H9 (cell line): ENCODE measurements around the gene LSM2. TPM values are rescaled to one million over a fixed set of nuclear protein-coding genes. Genes with fewer than 3 reads are reported as not detected.

Experiments used
- DNase-seq: peaks from one replicate; pipeline ENCODE4 v3.0.0-alpha.2; 2017
- H2AFZ ChIP-seq: one replicate; pipeline ENCODE4 v1.6.1; 2013; ENCODE audit warnings: mild to moderate bottlenecking, low read length, control low read depth, moderate library complexity
- H2AK5ac ChIP-seq: 2 replicates; pipeline ENCODE4 v1.6.1; 2013; ENCODE audit warnings: low read length, control low read depth, mixed read lengths; ENCODE audit not compliant: insufficient read length
- H2BK120ac ChIP-seq: one replicate; pipeline ENCODE4 v1.6.1; 2013; ENCODE audit warnings: low read depth, mild to moderate bottlenecking, low read length, control low read depth, inconsistent platforms; ENCODE audit not compliant: poor library complexity, severe bottlenecking
- H2BK12ac ChIP-seq: 2 replicates; pipeline ENCODE4 v1.6.1; 2013; ENCODE audit warnings: low read length, control low read depth, mixed read lengths, low read depth; ENCODE audit not compliant: insufficient read length
- H2BK15ac ChIP-seq: 2 replicates; pipeline ENCODE4 v1.6.1; 2013; ENCODE audit warnings: low read depth, low read length, control low read depth
- H2BK20ac ChIP-seq: one replicate; pipeline ENCODE4 v1.6.1; 2013; ENCODE audit warnings: low read depth, mild to moderate bottlenecking, low read length, control low read depth, inconsistent platforms; ENCODE audit not compliant: poor library complexity, severe bottlenecking
- H2BK5ac ChIP-seq: 2 replicates; pipeline ENCODE4 v1.6.1; 2013; ENCODE audit warnings: low read length, control low read depth, mixed read lengths; ENCODE audit not compliant: insufficient read length
- H3K14ac ChIP-seq: 2 replicates; pipeline ENCODE4 v1.6.1; 2013; ENCODE audit warnings: low read length, control low read depth; ENCODE audit not compliant: insufficient read depth
- H3K18ac ChIP-seq: 2 replicates; pipeline ENCODE4 v1.6.1; 2013; ENCODE audit warnings: low read depth, mild to moderate bottlenecking, mixed read lengths, low read length, control low read depth; ENCODE audit not compliant: insufficient read length
- H3K23ac ChIP-seq: 2 replicates; pipeline ENCODE4 v1.6.1; 2013; ENCODE audit warnings: low read length, control low read depth, mixed read lengths, low read depth; ENCODE audit not compliant: insufficient read length
- H3K23me2 ChIP-seq: 2 replicates; pipeline ENCODE4 v1.6.1; 2013; ENCODE audit warnings: low read depth, mild to moderate bottlenecking, mixed read lengths, low read length, control low read depth; ENCODE audit not compliant: insufficient read length, poor library complexity, severe bottlenecking
- H3K27ac ChIP-seq: 2 replicates; pipeline ENCODE4 v1.5.1; 2013; ENCODE audit warnings: low read length, control low read depth, mixed read lengths, low read depth; ENCODE audit not compliant: insufficient read length
- H3K27me3 ChIP-seq: 2 replicates; pipeline ENCODE4 v1.6.1; 2013; ENCODE audit warnings: low read length, control low read depth, inconsistent platforms; ENCODE audit not compliant: insufficient read depth
- H3K4ac ChIP-seq: 2 replicates; pipeline ENCODE4 v1.6.1; 2013; ENCODE audit warnings: low read depth, mild to moderate bottlenecking, control low read depth, inconsistent platforms, low read length, moderate library complexity
- H3K4me1 ChIP-seq: 2 replicates; pipeline ENCODE4 v1.6.1; 2013; ENCODE audit warnings: low read length, control low read depth, inconsistent platforms; ENCODE audit not compliant: insufficient read depth
- H3K4me2 ChIP-seq: 2 replicates; pipeline ENCODE4 v1.6.1; 2013; ENCODE audit warnings: low read length, control low read depth, mixed read lengths; ENCODE audit not compliant: insufficient read length, insufficient read depth
- H3K56ac ChIP-seq: 2 replicates; pipeline ENCODE4 v1.6.1; 2013; ENCODE audit warnings: low read depth, mild to moderate bottlenecking, mixed read lengths, low read length, control low read depth; ENCODE audit not compliant: insufficient read length
- H3K79me1 ChIP-seq: 2 replicates; pipeline ENCODE4 v1.6.1; 2013; ENCODE audit warnings: low read depth, mild to moderate bottlenecking, moderate library complexity, low read length, control low read depth, inconsistent platforms; ENCODE audit not compliant: insufficient read depth, poor library complexity, severe bottlenecking
- H3K79me2 ChIP-seq: 2 replicates; pipeline ENCODE4 v1.6.1; 2013; ENCODE audit warnings: low read length, control low read depth, inconsistent platforms; ENCODE audit not compliant: insufficient read depth
- H3K9ac ChIP-seq: 2 replicates; pipeline ENCODE4 v1.6.1; 2013; ENCODE audit warnings: low read length, control low read depth, mixed read lengths; ENCODE audit not compliant: insufficient read length; ENCODE audit errors: extremely low read depth
- H3K9me3 ChIP-seq: one replicate; pipeline ENCODE4 v1.6.1; 2013; ENCODE audit warnings: low read depth, low read length, inconsistent platforms; ENCODE audit not compliant: control insufficient read depth
- H3T11ph ChIP-seq: one replicate; pipeline ENCODE4 v1.6.1; 2013; ENCODE audit warnings: mild to moderate bottlenecking, low read length, control low read depth, inconsistent platforms
- H4K20me1 ChIP-seq: one replicate; pipeline ENCODE4 v1.6.1; 2013; ENCODE audit not compliant: control insufficient read depth, insufficient read length, insufficient read depth
- H4K5ac ChIP-seq: 2 replicates; pipeline ENCODE4 v1.6.1; 2013; ENCODE audit warnings: low read depth, mild to moderate bottlenecking, mixed read lengths, low read length, control low read depth; ENCODE audit not compliant: insufficient read length
- H4K8ac ChIP-seq: replicated peaks from 2 replicates; pipeline ENCODE4 v1.6.1; 2013; ENCODE audit warnings: low read length, control low read depth, mixed read lengths, low read depth; ENCODE audit not compliant: insufficient read length
- H4K91ac ChIP-seq: 2 replicates; pipeline ENCODE4 v1.6.1; 2013; ENCODE audit warnings: low read depth, mild to moderate bottlenecking, moderate library complexity, mixed read lengths, low read length, control low read depth; ENCODE audit not compliant: insufficient read length
- H3K27ac Mint-ChIP-seq, 3 experiments: 2 replicates in 2 of 3; 3 replicates in 1 of 3; pipeline ENCODE4 v1.8.0; 2020 to 2021; ENCODE audit warnings: mixed read lengths in 3 of 3, mild to moderate bottlenecking in 1 of 3, moderate library complexity in 1 of 3
- H3K27me3 Mint-ChIP-seq: 2 replicates; pipeline ENCODE4 v1.8.0; 2021; ENCODE audit warnings: low read depth, mild to moderate bottlenecking, moderate library complexity, mixed read lengths
- H3K36me3 Mint-ChIP-seq, 3 experiments: 2 replicates in 2 of 3; 3 replicates in 1 of 3; pipeline ENCODE4 v1.8.0; 2020 to 2021; ENCODE audit warnings: low read depth in 3 of 3, mixed read lengths in 3 of 3; ENCODE audit not compliant: insufficient read depth in 1 of 3
- H3K4me1 Mint-ChIP-seq, 2 experiments: 2 replicates each; pipeline ENCODE4 v1.8.0; 2020; ENCODE audit warnings: mixed read lengths in 2 of 2
- H3K4me3 Mint-ChIP-seq, 2 experiments: 2 replicates in 1 of 2; 3 replicates in 1 of 2; pipeline ENCODE4 v1.8.0; 2020 to 2021; ENCODE audit warnings: mild to moderate bottlenecking in 2 of 2, mixed read lengths in 2 of 2, moderate library complexity in 1 of 2
- H3K9me3 Mint-ChIP-seq, 2 experiments: 2 replicates in 1 of 2; 3 replicates in 1 of 2; pipeline ENCODE4 v1.8.0; 2020; ENCODE audit warnings: mild to moderate bottlenecking in 2 of 2, mixed read lengths in 2 of 2, moderate library complexity in 1 of 2
- WGBS: extraction: QIAGEN DNeasy Blood & Tissue Kit; methylation state at CpG from one replicate; pipeline ENCODE4 v1.1.7; 2013; ENCODE audit warnings: missing lambda C conversion rate, low lambda C conversion rate, mixed read lengths; ENCODE audit not compliant: insufficient read length; ENCODE audit errors: extremely low coverage; 5-methylcytosine and 5-hydroxymethylcytosine counted together
- total RNA-seq: library from RNA; stranded (reverse); gene quantifications from 2 replicates; pipeline ENCODE4 v1.2.1, GENCODE V29; 2021
- TF ChIP-seq, protein P1 (sequence below): fragments of 200-600 bp; sonication (generic); conservative IDR thresholded peaks from 3 replicates; pipeline ENCODE4 v1.8.0; 2021; ENCODE audit warnings: antibody characterized with exemption, mild to moderate bottlenecking

LSM2 gene
- total RNA-seq, 1 experiment from 2014 or later = 123 TPM

DNA sequence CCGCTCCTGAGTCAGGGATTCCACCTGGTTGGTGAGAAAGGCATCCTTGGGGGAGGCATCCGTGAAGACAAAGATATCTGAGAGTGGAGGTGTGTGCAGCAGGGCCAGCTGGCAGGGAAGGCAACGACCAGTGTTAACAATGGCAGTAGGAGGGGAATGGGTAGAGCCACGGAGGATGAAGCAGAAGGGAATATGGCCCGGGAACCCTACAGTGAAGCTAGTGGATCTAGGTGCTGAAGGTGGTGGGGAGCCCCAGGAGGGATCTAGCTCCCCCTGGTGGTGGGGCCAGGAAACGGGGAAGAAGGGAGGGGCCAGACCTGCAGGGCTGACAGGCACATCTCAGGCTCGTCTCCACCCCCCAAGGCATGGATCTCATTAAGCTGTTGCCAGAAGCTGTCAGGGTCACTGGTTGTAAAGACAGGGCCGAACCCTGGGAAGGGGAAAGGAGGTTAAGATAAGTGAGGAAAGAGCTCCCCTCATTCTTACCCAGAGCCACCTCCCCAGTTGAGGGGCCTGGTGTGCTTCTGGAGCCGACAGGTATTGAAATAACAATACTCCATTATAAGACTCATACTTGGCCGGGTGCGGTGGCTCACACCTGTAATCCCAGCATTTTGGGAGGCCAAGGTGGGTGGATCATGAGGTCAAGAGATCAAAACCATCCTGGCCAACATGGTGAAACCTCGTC lies 36.9 kb downstream of the LSM2 start:
- no peak overlapping the region for H3K4ac ChIP-seq
- Mint-ChIP-seq H3K4me3 (no peak overlapping the region; a peak in 1 of 5 replicates), H3K27ac (peak overlapping the region in 1 of 3 experiments; percentile 25; a peak in 1 of 7 replicates), H3K36me3 (no peaks in the 10 kb centered on the region; a peak in 1 of 7 replicates), H3K9me3 (no peaks in the 10 kb centered on the region; a peak in 1 of 5 replicates), H3K27me3 (no peaks in the 10 kb centered on the region; the same call in 1 of the 2 replicates), H3K4me1 (peaks cover 10 to 12% of the 10 kb centered on the region in 2 experiments)
- no CpG with 5 or more reads among the region's 12 CpGs for WGBS
- H2BK15ac ChIP-seq = no peak overlapping the region
- H3K27ac ChIP-seq = no peak overlapping the region
- no peak overlapping the region for H4K91ac ChIP-seq
- H2BK20ac ChIP-seq = no peak overlapping the region
- H2BK12ac ChIP-seq = no peak overlapping the region
- H3K56ac ChIP-seq = no peak overlapping the region
- H3K79me1 ChIP-seq = no peaks in the 10 kb centered on the region
- H3K4me2 ChIP-seq = no peak overlapping the region
- no peaks in the 10 kb centered on the region for H3K27me3 ChIP-seq
- no peak overlapping the region for H3K14ac ChIP-seq
- H2BK120ac ChIP-seq = no peak overlapping the region
- no peaks in the 10 kb centered on the region for H3K23me2 ChIP-seq
- H4K20me1 ChIP-seq = no peaks in the 10 kb centered on the region
- no peak overlapping the region for H4K8ac ChIP-seq
- no peak overlapping the region for H2BK5ac ChIP-seq
- H3T11ph ChIP-seq = no peak overlapping the region
- no peak overlapping the region for H3K9ac ChIP-seq
- DNase-seq = peak; percentile 85
- no peak overlapping the region for H3K23ac ChIP-seq
- H3K9me3 ChIP-seq = no peaks in the 10 kb centered on the region
- no peak overlapping the region for H3K18ac ChIP-seq
- no peaks in the 10 kb centered on the region for H3K79me2 ChIP-seq
- no peak overlapping the region for H2AFZ ChIP-seq
- TF ChIP-seq, protein P1, sequence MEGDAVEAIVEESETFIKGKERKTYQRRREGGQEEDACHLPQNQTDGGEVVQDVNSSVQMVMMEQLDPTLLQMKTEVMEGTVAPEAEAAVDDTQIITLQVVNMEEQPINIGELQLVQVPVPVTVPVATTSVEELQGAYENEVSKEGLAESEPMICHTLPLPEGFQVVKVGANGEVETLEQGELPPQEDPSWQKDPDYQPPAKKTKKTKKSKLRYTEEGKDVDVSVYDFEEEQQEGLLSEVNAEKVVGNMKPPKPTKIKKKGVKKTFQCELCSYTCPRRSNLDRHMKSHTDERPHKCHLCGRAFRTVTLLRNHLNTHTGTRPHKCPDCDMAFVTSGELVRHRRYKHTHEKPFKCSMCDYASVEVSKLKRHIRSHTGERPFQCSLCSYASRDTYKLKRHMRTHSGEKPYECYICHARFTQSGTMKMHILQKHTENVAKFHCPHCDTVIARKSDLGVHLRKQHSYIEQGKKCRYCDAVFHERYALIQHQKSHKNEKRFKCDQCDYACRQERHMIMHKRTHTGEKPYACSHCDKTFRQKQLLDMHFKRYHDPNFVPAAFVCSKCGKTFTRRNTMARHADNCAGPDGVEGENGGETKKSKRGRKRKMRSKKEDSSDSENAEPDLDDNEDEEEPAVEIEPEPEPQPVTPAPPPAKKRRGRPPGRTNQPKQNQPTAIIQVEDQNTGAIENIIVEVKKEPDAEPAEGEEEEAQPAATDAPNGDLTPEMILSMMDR = peak; percentile 97
- H2AK5ac ChIP-seq = no peak overlapping the region
- no peak overlapping the region for H4K5ac ChIP-seq
- no peaks in the 10 kb centered on the region for H3K4me1 ChIP-seq
